Measurements from ENCODE around the gene PIEZO1. TPM values are rescaled to one million over a fixed set of nuclear protein-coding genes. Genes with fewer than 3 reads are reported as not detected.

The PIEZO1 gene
- total RNA-seq, 1 experiment from 2014 or later, result 224 TPM

DNA sequence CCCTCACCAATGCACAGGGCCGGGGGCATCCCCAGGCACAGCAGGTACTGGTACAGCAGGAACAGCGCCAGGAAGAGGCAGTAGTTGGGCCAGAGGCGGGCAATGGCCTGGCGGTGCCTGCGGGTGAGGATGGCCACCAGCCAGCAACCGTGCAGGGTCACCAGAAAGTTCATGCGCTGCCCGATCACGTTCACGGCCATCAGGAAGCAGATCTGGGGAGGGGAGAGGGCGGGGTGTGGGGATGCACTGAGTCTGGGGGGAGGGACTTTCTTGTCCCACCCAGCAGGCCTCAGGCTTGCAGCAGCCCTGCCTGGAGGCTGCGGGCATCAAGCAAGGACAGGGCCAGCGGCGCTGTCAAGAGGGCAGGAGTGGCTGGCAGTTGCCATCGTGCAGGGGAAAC, 53.3 kb downstream of the PIEZO1 start:
- H3K4me3 ChIP-seq (replicated peaks in 1 of 2; ENCODE audit: low read depth in 1 of 2, low read length in 2 of 2), result no peak overlapping the region
- peaks cover 15% of the 10 kb centered on the region; the same call in 1 of the 2 replicates for H3K79me2 ChIP-seq (ENCODE audit: insufficient read depth, low read length)
- TF ChIP-seq RAD21 (IDR thresholded peaks at IDR 0.05; ENCODE audit: low read depth) (no peak), EGR1 (IDR thresholded peaks at IDR 0.05; ENCODE audit: low read depth) (no peak), FOSL1 (IDR thresholded peaks at IDR 0.05; ENCODE audit: low read depth) (no peak), SRF (IDR thresholded peaks at IDR 0.05; ENCODE audit: low read depth) (no peak), REST (IDR thresholded peaks at IDR 0.05; ENCODE audit: low read depth) (no peak), SP1 (IDR thresholded peaks at IDR 0.05; ENCODE audit: low read depth) (no peak), CBX3 (IDR thresholded peaks at IDR 0.05; ENCODE audit: low read depth) (no peak), CEBPB (IDR thresholded peaks at IDR 0.05; ENCODE audit: low read depth) (no peak), TCF7L2 (IDR thresholded peaks at IDR 0.05; ENCODE audit: borderline replicate concordance, extremely low read depth, insufficient read depth, insufficient read length) (no peak), ELF1 (IDR thresholded peaks at IDR 0.05; ENCODE audit: borderline replicate concordance, low read depth) (no peak), POLR2AphosphoS5 (IDR thresholded peaks at IDR 0.05; ENCODE audit: low read depth, low read length) (no peak), ZNF274 (IDR thresholded peaks at IDR 0.05; ENCODE audit: low read depth, low read length) (no peak), ZBTB33 (IDR thresholded peaks at IDR 0.05; ENCODE audit: extremely low read depth, insufficient replicate concordance, low read length) (no peak), EZH2phosphoT487 (IDR thresholded peaks at IDR 0.05; ENCODE audit: borderline replicate concordance) (no peak)
- no peaks in the 10 kb centered on the region for H3K9me2 ChIP-seq (ENCODE audit: insufficient read depth)
- intact Hi-C loops (cut with micrococcal nuclease), result no loop called here
- H3K4me1 ChIP-seq (ENCODE audit: control insufficient read depth in 1 of 2, insufficient read depth in 2 of 2, low read length in 2 of 2), result no peaks in the 10 kb centered on the region
- H3K9ac ChIP-seq (ENCODE audit: low read length), result no peak overlapping the region
- RAD21 ChIA-PET (ENCODE audit: low non-redundant PET in 1 of 2, low total read pairs in 2 of 2, uncharacterized antibody in 2 of 2, unreplicated experiment in 2 of 2), result no interaction called here
- DNase-seq (ENCODE audit: low read depth, low spot score) (no peak), ATAC-seq (peak; percentile 41)
- CTCF ChIA-PET, result no interaction called here
- no peaks in the 10 kb centered on the region for H3K9me3 ChIP-seq (ENCODE audit: control insufficient read depth in 1 of 2, insufficient read depth in 1 of 2, low read depth in 1 of 2, low read length in 2 of 2)
- no peak overlapping the region for H3K27ac ChIP-seq (ENCODE audit: low read depth, low read length)
- no TSS peak for BruUV-seq (replicated peaks)
- peaks cover 32 to 64% of the 10 kb centered on the region in 2 experiments; a peak in 3 of 4 replicates for H3K36me3 ChIP-seq (ENCODE audit: control insufficient read depth in 1 of 2, insufficient read depth in 2 of 2, low read length in 2 of 2)
- H3K27me3 ChIP-seq (ENCODE audit: insufficient read depth, low read length), result no peaks in the 10 kb centered on the region
- H2AFZ ChIP-seq (ENCODE audit: low read depth, low read length, poor library complexity, severe bottlenecking), result no peak overlapping the region
- POLR2A ChIA-PET, result no interaction called here
- no peaks in the 10 kb centered on the region for H4K20me1 ChIP-seq (ENCODE audit: insufficient read depth)
- no peak overlapping the region for H3K4me2 ChIP-seq (ENCODE audit: low read length)

Measured in HCT116 (cell line).